GM19043 (cell line): ENCODE results near the gene BCLAF1.
A peak's percentile ranks its signal among the peaks of the same experiment; 100 is the strongest.
"Not testable (repeated sequence)": the region's sequence is repeated elsewhere in the genome, so short reads cannot be mapped to it uniquely, and the experiment has no call there.

Experiments
- ATAC-seq: cut with Tn5 transposase; IDR thresholded peaks from one replicate; pipeline ENCODE4 v1.9.1; 2021; ENCODE audit warnings: low read depth; ENCODE audit not compliant: unreplicated experiment

The BCLAF1 gene

GRCh38 chr6:136250686-136251008 is 39.0 kb downstream of the BCLAF1 start:
- no peak for ATAC-seq

GRCh38 chr6:136249811-136250685 is 39.6 kb downstream of the BCLAF1 start, which contains the start of gene MTFR2:
Gene MTFR2 (minus strand): TSS chr6:136250311. CDS start chr6:136249099, 1,212 bp downstream.
- peak; percentile 94 for ATAC-seq

GRCh38 chr6:136249336-136249735 is 40.3 kb downstream of the BCLAF1 start:
- ATAC-seq, result no peak

- no peak for ATAC-seq
These were observed 45.5 kb downstream of the BCLAF1 start for GRCh38 chr6:136244061-136244616.

GRCh38 chr6:136236466-136237293 is 53.0 kb downstream of the BCLAF1 start:
- no peak for ATAC-seq

GRCh38 chr6:136235233-136235564 is 54.4 kb downstream of the BCLAF1 start:
- no peak for ATAC-seq

- ATAC-seq, result no peak
These were observed 56.9 kb downstream of the BCLAF1 start for GRCh38 chr6:136232701-136233100.

- ATAC-seq, result no peak
These were observed 59.3 kb downstream of the BCLAF1 start for GRCh38 chr6:136230219-136230853.

- peak; percentile 47 for ATAC-seq
These were observed 60.8 kb downstream of the BCLAF1 start for GRCh38 chr6:136228814-136229213.

- peak; percentile 9 for ATAC-seq
These were observed 62.8 kb downstream of the BCLAF1 start for GRCh38 chr6:136226674-136227377.

GRCh38 chr6:136226027-136226673 is 63.5 kb downstream of the BCLAF1 start:
- ATAC-seq, result peak; percentile 58

GRCh38 chr6:136225496-136225895 is 64.2 kb downstream of the BCLAF1 start:
- ATAC-seq, result no peak

- ATAC-seq, result not testable (repeated sequence)
These were observed 64.7 kb downstream of the BCLAF1 start for GRCh38 chr6:136224974-136225373.

GRCh38 chr6:136216503-136217401 is 72.9 kb downstream of the BCLAF1 start:
- ATAC-seq, result no peak

- ATAC-seq, result no peak
These were observed 75.8 kb downstream of the BCLAF1 start for GRCh38 chr6:136213853-136214252.

GRCh38 chr6:136213012-136213539 is 76.6 kb downstream of the BCLAF1 start:
- no peak for ATAC-seq

GRCh38 chr6:136212608-136213007 is 77.0 kb downstream of the BCLAF1 start:
- ATAC-seq, result no peak

GRCh38 chr6:136210398-136211165 is 79.1 kb downstream of the BCLAF1 start:
- ATAC-seq, result no peak
